ENCODE data around the gene SUN5.

SUN5 gene

DNA sequence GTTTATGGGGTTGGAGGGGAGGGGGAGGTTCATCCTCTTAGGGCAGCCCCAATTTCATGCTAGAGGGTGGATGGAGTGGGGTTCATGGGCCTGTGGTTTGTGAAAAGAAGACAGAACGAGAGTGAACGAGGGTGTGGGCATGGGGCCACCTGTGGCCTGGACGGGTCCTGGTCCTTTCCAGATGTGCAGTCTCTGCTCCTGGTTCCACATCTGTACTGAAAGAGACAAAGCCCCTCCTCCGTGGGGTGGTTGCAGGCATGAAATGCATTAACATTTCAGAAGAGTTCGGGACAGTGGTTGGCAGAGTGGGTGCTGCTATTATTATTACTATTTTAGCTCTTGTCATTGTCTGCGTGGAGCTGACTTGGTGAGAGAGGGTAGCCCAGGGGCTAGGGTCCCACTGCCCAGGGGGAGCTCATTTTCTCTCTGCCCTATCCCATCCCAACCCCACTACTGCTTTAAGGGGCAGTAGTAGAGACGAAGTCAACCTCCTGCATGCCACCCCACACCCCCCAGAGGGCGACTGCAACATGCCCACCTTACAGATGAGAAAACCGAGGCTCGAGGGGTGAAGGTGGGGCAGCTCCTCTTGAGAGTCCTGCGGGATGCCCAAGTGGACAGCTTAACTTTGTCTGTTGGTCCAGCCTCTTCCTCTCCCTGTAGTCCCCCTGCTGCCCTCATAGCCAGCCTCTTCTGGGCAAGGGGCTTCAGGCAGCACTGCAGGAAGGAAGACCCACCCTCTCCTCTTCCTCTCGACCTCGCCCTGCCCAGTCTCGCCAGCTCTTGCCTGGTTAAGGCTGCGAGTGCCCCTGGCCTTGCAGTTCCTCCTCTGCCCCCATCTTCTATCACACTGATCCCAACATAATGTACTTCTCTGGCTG, 11.7 kb upstream of the SUN5 start:
- peak in 1 of 10 donors; percentile 53 for DNase-seq
- intact Hi-C loops (cut with DNase I), result loop anchor here (10.0 kb wide), 1 partner anchor 199 kb away; the partner anchor contains the start of gene BPIFA3

DNA sequence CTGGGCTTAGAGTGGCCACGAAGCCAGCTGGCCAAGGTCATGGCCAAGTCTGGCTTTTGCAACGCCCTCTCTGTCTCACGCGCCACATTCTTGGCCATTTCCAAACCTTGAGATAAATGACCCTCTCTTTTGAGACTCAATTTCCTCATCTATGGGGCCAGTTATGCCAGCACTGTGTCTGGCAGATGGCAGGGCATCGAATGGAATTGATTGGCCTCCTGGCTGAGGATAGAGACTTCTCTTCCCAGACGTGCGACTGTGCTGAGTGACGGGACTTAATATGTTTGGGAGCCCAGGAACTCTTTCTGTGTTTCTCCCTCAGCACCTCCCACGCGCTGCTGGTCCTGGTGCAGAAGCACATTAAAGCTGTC, 10.9 kb upstream of the SUN5 start:
- intact Hi-C loops (cut with DNase I), result loop anchor here (10.0 kb wide), 1 partner anchor 200 kb away; the partner anchor contains the start of gene BPIFA3

DNA sequence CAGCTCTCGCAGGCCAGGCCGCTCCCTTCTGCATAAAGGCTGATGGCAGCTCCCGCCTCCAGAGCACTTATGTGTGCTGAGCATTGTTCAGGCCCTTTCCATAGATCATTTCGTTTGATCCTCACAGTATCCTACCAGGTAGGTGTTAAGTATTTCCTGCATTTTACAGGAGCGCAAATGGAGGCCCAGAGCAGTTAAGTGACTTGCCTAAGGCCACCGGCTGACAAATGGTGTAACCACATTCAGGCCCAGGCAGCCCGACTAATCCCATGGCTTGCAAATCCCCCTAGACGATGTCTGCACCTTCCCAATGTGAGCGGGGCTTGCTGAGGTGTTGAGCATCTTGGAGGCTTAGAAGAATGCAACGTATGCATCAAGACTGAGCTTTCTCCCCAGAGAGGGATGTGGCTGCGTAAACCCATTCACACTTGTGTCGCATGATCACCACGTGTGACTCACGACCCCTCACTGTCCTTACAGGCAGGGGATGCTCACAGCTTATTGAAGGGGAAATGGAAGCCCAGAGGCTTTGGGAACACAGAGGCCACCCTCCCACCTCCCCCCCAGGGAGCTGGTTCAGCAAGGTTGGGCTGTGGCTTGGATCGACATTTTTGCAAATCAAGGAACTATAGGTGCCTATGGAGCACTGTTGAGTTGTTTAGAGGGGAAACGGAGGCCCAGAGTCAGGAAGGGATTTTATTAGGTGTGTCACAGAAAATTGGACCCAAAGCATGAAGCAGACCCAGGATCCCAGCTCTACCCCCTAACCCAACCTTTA, 10.3 kb upstream of the SUN5 start:
- intact Hi-C loops (cut with DNase I), result loop anchor here (10.0 kb wide), 1 partner anchor 200 kb away; the partner anchor contains the start of gene BPIFA3
- DNase-seq, result peak in 1 of 10 donors; percentile 67

More for the DNA sequence above, 10.9 kb upstream of the SUN5 start:
- peak in 2 of 10 donors; percentile 17 to 69 for DNase-seq

DNA sequence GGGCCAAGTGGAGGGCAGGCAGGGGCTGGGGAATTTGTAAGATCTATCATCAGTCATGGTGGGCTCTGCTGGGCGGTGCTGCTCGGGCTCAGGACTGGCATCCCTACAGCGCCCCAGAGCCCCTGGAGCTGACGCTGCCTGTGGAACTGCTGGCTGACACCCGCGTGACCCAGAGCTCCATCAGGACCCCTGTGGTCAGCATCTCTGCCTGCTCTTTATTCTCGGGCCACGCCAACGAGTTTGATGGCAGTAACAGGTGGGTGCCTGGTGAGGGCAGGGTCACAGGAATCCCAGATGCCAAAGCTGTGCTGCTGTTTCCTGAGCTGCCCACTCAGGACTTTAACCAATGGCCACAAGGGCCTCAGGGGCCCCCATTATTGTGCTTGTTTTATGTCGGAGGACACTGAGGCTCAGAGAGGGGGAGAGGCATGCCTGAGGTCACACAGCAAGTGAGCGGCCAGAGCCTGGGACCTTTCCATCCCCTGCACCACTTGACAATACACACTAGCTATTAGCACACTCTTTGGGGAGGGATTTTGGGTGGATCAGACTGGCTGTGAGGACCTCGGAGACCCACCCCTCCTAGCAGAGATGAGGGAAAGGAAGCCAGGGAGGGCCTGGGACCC, 9.6 kb upstream of the SUN5 start:
- no peak for DNase-seq
- intact Hi-C loops (cut with DNase I), result loop anchor here (10.0 kb wide), 1 partner anchor 201 kb away; the partner anchor contains the start of gene BPIFA3

DNA sequence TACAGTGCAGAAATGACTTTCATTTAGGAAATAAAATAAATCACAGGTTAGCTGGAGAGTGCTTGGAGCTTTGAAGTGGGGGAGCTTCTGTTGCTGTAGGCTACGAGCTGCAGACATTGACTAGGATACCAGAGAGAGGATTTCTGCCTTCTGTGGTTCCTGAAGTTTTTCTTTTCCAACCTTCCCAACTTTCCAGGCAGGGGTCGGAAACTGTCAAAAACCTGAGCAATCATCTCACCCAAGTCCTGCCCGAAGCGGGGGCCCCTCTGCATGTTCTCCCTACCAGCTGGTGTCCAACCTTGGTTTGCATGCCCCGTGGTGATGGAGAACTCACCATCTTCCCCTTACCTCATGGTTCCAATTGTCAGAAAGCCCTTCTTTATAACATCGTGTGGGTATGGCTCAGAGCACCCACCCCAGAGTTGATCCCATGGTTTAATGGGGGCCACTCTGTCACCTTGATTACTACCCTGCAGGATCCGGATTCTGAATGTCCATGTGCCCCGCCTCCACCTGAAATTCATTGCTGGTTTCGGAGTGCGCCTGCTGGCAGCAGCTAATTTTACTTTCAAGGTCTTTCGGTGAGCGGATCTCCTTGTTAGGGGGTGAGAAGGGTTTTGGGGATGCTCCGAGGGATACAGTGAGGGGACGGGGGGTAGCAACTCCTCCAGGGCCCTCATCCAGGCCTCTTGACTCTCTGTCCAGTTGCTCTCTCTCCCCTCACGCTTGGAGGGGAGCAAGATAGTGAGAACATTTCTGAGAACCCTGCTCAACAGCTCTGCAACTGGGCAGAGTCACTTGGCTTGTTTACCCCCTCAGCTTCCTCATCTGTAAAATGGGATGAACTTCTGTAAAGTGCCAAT, 8.3 kb upstream of the SUN5 start:
- peak in 1 of 10 donors; percentile 51 for DNase-seq
- intact Hi-C loops (cut with DNase I), result loop anchor here (10.0 kb wide), 1 partner anchor 202 kb away; the partner anchor contains the start of gene BPIFA3

DNA sequence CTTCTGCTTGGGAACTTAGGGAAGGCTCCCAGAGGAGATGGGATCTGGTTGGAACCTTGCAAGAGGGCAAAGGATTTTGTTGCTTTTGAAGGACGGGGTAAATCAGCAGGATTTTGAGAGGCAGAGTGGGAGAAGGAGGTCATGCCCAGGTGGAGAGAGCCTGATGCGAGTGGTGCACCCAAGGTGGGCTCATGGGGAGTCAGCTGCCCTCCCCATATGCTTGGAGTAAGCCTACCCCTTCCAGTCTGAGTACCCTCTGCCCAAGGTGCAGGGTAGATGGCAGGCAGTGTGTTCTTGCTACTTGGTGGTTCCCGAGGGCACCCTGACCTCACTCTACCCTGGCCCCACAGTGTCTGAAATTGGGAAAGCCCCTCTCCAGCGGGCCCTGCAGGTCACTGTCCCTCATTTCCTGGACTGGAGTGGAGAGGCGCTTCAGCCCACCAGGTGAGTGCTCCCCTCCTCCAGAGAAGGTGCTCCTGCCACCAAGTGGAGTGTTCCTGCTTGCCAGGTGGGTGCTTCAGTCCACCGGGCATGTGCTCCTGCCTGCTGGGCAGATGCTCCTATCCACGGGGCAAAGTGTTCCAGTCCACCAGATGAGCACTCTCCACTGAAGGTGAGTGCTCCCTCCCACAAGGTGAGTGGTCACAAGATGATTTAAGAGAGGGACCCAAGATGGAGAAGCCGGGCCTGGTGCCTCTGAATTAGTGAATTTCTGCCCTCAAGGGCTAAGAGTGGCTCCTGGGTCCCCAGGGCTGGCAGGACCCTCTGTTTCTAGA, 6.6 kb upstream of the SUN5 start:
- peak in 1 of 10 donors; percentile 19 for DNase-seq
- intact Hi-C loops (cut with DNase I), result loop anchor here (10.0 kb wide), 1 partner anchor 204 kb away; the partner anchor contains the start of gene BPIFA3

DNA sequence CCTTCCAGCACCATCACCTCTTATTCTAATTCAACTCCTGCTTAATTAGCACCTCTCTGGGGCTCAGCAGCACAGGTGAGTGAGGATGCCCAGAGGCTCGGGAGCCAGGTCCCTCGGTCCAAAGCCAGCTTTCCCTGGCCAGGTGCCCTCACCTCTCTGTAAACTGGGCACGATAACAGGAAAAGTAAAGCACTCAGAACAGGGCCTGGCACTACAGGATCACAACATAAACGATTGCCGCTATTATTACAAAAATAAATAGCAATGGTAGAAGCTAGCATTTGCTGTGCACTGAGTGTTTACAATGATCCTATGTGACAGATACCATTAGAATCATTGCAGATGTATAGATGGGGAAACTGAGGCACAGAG, 5.9 kb upstream of the SUN5 start:
- peak in 1 of 10 donors; percentile 14 for DNase-seq
- intact Hi-C loops (cut with DNase I), result loop anchor here (10.0 kb wide), 1 partner anchor 205 kb away; the partner anchor contains the start of gene BPIFA3

DNA sequence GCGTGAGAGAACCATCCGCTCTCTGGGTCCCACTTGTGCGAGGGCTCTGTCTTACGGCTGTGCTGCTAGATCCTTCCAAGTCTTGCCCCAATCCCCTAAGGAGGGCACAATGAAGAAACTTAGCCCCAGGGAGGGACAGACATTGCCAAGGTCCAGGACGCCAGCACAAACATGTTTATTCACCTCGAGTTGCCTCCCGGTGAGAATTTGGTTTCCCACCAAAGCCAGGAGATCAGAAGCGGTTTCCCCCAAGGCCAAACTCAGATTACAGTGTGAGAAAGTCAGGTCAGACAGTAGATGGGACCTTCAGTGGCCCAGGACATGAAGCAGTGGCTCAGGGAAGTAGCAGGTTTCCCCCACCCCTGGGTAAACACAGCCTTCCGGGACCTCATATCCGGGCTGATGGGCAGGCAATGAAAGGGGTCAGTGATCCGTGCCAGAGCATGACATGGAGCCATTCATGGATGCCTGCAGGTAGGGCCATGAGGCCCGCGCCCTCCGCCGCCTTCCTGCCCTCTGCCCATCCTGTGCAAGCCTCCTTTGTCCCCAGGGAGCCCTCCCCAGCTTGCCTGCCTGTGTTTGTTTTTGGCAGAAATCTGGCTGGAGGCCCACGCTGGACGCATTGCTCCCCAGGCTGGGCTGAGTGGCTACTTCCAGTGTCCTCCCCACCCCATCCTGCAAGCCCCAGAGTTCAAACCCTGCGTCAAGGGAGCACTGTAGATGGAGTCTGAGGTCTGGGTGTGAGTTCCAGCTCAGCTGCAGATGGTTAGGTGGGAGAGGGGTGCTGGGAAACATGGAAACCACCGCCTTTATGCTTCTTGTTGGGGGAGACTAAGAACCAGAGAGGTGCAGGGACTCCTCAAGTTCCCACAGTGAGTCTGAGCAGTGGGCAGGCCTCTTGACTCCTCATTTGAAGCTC, 5.2 kb upstream of the SUN5 start:
- peak in 2 of 10 donors; percentile 6 to 81 for DNase-seq
- intact Hi-C loops (cut with DNase I), result loop anchor here (10.0 kb wide), 1 partner anchor 205 kb away; the partner anchor contains the start of gene BPIFA3

DNA sequence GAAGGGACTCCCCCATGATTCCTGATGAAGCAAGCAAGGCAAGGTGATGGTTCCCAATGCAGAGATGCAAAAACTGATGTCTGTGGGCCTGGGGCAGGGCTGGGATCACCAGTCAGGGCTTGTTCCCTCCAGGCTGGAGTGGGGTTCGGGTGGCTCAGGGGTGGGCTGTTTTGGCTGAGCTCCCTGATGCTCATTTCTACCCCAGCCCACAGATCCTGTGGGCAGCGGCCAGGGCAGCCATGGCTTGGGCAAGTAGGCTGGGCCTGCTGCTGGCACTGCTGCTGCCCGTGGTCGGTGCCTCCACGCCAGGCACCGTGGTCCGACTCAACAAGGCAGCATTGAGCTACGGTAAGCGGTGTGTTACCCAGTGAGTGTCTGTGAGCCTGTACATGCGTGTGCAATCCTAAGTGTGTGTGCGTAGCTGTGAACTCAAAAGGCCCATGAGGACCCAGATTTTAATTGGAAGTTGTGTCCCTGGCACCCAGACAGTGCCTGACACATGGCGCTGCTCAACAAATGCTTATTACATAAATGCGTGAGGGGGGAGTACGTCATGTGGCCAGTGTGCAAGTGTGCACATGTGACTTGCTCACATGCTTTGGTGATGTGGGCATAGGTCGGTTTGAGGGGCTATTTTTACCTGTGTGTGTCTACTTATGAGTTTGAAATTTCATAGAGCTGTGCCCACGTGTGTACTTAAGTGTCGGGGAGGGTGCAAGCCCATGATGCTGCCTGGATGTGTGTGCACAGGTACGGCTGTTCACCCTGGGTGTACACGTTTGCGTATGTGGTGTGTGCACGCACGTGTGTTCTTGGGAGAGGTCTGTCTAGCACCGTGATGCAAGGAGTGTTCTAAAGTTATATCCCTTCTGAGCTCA, 4.3 kb upstream of the SUN5 start:
- peak in 1 of 10 donors; percentile 45 for DNase-seq
- intact Hi-C loops (cut with DNase I), result no loop called here

DNA sequence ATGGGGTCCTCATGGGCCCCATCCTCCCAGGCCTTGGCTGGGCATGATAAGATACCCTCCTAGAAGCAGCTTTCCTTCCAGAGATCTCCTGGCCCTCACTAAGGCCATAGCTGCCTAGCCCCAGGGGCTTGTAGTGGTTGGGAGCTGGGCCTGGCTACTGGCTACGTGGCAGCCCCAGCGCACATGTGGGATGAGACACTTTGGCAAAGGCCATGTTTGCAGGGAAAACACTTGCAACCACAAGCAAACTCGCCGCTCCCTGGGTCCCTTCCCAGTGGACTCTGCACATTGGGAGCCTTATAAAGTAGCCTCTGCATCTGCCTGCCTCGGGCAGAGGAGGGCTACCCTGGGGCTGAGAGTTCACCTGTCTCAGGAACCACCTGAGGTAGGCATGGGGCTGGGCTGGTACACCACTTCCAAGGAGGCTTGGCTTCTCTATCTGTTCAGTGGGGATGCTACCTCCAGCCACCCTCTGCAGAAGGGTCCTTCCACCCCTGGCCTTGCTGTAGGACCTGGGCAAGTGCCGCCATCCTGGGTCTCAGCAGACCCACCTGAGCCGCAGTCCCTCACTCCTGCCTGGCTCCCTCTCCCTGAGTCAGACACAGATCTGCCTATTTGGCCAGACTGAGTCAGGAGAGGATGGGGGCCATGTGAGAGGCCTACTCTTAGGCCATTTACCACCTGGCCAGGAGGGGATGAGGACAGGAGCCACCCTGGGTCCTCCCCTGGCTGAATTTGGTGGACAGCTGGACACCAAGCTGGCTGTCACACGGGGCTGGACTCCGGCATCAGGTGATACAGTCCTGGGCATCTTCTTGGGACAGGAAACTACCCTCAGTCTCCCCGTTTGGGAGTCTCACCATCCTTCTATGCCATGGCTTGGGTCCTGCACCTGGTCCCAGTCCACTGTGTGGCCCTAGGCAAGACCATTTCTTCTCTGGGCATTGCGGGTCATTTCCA, 3.4 kb upstream of the SUN5 start, which contains the start of gene BPIFB2:
TSS of gene BPIFB2 (plus strand) at position 329 of the 960 bp plus-strand sequence. CDS start 871 bp downstream, outside the sequence.
- peak in 1 of 10 donors; percentile 68 for DNase-seq
- intact Hi-C loops (cut with DNase I), result no loop called here

DNA sequence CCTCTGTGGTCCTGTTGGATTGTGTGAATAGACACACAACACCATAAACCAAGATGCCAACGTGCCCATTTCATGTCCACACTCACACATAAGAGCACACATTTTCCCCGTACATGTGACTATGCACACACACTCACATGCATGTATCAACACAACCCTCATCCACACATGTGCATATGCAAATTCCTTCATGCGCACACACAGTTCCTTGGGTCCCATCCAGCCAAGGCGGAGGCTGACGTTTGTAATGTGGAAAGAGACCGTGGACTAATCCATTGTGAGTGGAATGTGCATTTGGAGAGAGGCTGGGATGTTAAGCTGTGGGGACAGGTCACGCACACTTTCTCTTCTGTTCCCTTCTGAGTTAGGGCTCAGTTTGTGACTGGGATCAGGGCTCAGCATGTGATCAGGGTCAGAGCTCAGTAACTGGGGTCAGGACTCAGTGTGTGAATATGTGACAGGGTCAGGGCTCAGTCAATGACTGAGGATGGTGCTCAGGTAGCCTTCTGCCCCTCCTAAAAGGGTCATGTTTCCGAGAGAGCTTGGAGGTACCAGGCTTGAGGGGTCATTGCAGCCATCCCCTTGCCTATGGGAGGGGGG, 2.6 kb upstream of the SUN5 start:
- peak in 1 of 10 donors; percentile 12 for DNase-seq
- intact Hi-C loops (cut with DNase I), result no loop called here

DNA sequence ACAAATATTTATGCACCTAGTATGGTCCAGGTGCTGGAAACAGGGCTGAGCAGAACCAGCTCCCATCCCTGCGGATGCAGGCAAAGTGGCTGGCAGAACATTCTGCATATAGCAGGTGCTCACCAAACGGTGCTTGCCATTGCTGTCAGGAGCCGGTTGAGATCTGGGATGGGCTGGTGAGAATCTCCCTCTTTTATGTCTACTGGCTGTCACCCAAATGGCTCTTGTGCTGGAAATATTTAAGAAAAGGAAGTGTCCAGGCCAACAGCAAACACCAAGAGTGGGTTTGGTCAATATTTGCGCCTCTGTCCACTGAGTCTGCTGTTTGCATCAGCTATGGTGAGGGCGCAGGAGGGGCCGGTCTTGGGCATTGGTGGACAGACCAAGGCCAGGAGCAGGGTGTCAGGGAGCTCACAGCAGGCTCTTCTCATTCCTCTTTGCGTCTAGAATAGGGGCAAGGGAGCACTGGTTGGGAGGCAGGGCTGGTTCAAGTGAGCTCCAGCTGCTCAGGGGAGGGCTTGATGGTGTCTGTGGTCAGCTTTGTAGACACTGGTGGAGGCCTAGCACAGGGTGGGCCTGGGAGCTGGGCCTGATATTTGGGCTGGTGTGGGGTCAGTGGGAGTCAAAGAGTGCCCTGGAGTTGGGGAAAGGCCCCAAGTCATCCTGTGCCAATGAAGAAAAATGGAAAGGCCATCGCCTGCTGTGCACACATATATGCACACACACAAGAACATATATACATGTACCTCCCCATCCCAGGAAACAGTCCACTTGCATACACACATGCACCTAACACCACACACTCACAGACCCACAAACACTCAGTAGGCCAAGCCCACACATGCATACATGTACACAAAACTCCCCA, 1.9 kb upstream of the SUN5 start:
- peak in 1 of 10 donors; percentile 58 for DNase-seq
- intact Hi-C loops (cut with DNase I), result no loop called here

DNA sequence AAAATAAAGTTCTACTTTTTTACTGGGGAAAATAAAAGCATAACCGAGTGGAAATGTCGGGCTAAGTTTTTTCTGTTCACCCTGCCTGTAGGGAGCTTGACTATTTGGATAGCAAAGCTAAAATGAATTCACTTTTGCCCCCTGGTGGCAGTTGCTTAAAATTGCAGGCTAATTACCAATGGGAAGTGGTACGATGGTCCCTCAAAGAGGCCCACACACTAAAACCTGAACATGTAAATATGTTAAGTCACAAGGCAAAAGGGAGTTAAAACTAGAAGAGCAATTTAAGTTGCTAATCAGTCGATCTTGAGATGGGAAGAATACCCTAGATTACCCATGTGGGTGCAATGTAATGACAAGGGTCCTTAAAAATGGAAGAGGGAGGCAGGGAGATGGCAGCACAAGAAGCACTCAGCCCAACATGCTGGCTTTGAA, 916 bp upstream of the SUN5 start:
- DNase-seq, result no peak
- intact Hi-C loops (cut with DNase I), result no loop called here
